Measurements from ENCODE around the gene ACBD4. TPM values are rescaled to one million over a fixed set of nuclear protein-coding genes. Genes with fewer than 3 reads are reported as not detected.

ACBD4 gene
- total RNA-seq, 1 experiment from 2014 or later = 1.5 TPM

GRCh38 chr17:45190503-45191255 lies 55.2 kb downstream of the ACBD4 start:
- H3K27me3 ChIP-seq (ENCODE audit: control insufficient read depth, insufficient read depth, low read length) = no peaks in the 10 kb centered on the region
- DNase-seq = peak; percentile 2
- no peak overlapping the region for H3K4me3 ChIP-seq (ENCODE audit: insufficient read depth, low read depth, low read length)
- no peaks in the 10 kb centered on the region for H3K36me3 ChIP-seq (replicated peaks; ENCODE audit: control insufficient read depth, insufficient read depth, low read length)

Other genes starting within 250 kb of the ACBD4 start
- gene EFTUD2, start 236.2 kb upstream of the ACBD4 start, total RNA-seq (2014; rRNA removed; shearing (Covaris generic)) = 122 and 137 TPM in 2 replicates
- 0.10 and 0.85 TPM in 2 replicates for gene GFAP, start 220.2 kb upstream of the ACBD4 start, total RNA-seq (2014; rRNA removed; shearing (Covaris generic))
- 17.9 and 20.4 TPM in 2 replicates for gene KIF18B, start 187.9 kb upstream of the ACBD4 start, total RNA-seq (2014; rRNA removed; shearing (Covaris generic))
- gene C1QL1, start 167.4 kb upstream of the ACBD4 start, total RNA-seq (2014; rRNA removed; shearing (Covaris generic)) = 12.7 and 17.3 TPM in 2 replicates
- gene DCAKD, start 84.1 kb upstream of the ACBD4 start, total RNA-seq (2014; rRNA removed; shearing (Covaris generic)) = 70.7 and 71.5 TPM in 2 replicates
- 111 and 115 TPM in 2 replicates for gene NMT1, start 74.4 kb upstream of the ACBD4 start, total RNA-seq (2014; rRNA removed; shearing (Covaris generic))
- gene PLCD3, start 3.2 kb upstream of the ACBD4 start, total RNA-seq (2014; rRNA removed; shearing (Covaris generic)) = 24.1 and 28.6 TPM in 2 replicates
- gene HEXIM1, start 12.8 kb downstream of the ACBD4 start, total RNA-seq (2014; rRNA removed; shearing (Covaris generic)) = 4.1 and 4.6 TPM in 2 replicates
- 11.5 and 11.9 TPM in 2 replicates for gene HEXIM2, start 26.2 kb downstream of the ACBD4 start, total RNA-seq (2014; rRNA removed; shearing (Covaris generic))
- gene FMNL1, start 86.2 kb downstream of the ACBD4 start, total RNA-seq (2014; rRNA removed; shearing (Covaris generic)) = 1.7 and 2.4 TPM in 2 replicates
- gene SPATA32, start 126.4 kb downstream of the ACBD4 start, total RNA-seq (2014; rRNA removed; shearing (Covaris generic)) = 0.24 TPM in 1 of 2 replicates, not detected in the other
- 1.6 TPM in 2 replicates for gene MAP3K14, start 181.3 kb downstream of the ACBD4 start, total RNA-seq (2014; rRNA removed; shearing (Covaris generic))

Measured in H7 (cell line).